ENCODE data around the gene TFF2.

TFF2 gene

GRCh38 chr21:42350927-42351426 is at the start of gene TFF2:
Gene TFF2, minus strand, starts transcription at chr21:42350994. Its CDS starts 37 bp downstream, at chr21:42350957.
- DNase-seq, result no peak

GRCh38 chr21:42400525-42400924 is 49.7 kb upstream of the TFF2 start:
- no peak for DNase-seq

GRCh38 chr21:42398436-42399028 is 47.7 kb upstream of the TFF2 start:
- no peak for DNase-seq

GRCh38 chr21:42397746-42398394 is 47.1 kb upstream of the TFF2 start:
- no peak for DNase-seq

GRCh38 chr21:42396799-42397745 is 46.3 kb upstream of the TFF2 start:
- no peak for DNase-seq

- no peak for DNase-seq
Measured at GRCh38 chr21:42395905-42396651, 45.3 kb upstream of the TFF2 start, which contains the start of gene TMPRSS3. Gene TMPRSS3, minus strand, starts transcription at chr21:42396052. Its CDS starts 635 bp downstream, at chr21:42395417.

GRCh38 chr21:42395302-42395701 is 44.5 kb upstream of the TFF2 start:
- DNase-seq, result no peak

- DNase-seq, result no peak
Measured at GRCh38 chr21:42393443-42393950, 42.7 kb upstream of the TFF2 start.

- no peak for DNase-seq
Measured at GRCh38 chr21:42392731-42393442, 42.1 kb upstream of the TFF2 start.

GRCh38 chr21:42391297-42391696 is 40.5 kb upstream of the TFF2 start:
- DNase-seq, result no peak

- no peak for DNase-seq
Measured at GRCh38 chr21:42390696-42391095, 39.9 kb upstream of the TFF2 start.

- DNase-seq, result no peak
Measured at GRCh38 chr21:42390193-42390592, 39.4 kb upstream of the TFF2 start.

- DNase-seq, result no peak
Measured at GRCh38 chr21:42389449-42389835, 38.6 kb upstream of the TFF2 start.

- no peak for DNase-seq
Measured at GRCh38 chr21:42388740-42389448, 38.1 kb upstream of the TFF2 start.

GRCh38 chr21:42387843-42388340 is 37.1 kb upstream of the TFF2 start:
- DNase-seq, result no peak

GRCh38 chr21:42387164-42387563 is 36.4 kb upstream of the TFF2 start:
- DNase-seq, result no peak

GRCh38 chr21:42386034-42386591 is 35.3 kb upstream of the TFF2 start:
- DNase-seq, result no peak

- no peak for DNase-seq
Measured at GRCh38 chr21:42385619-42386018, 34.8 kb upstream of the TFF2 start.

GRCh38 chr21:42384989-42385388 is 34.2 kb upstream of the TFF2 start:
- no peak for DNase-seq

GRCh38 chr21:42384156-42384945 is 33.6 kb upstream of the TFF2 start:
- no peak for DNase-seq
